Gastroesophageal sphincter (tissue), 4 donors: Measurements from ENCODE around the gene ITPKB. TPM values are rescaled to one million over a fixed set of nuclear protein-coding genes. Genes with fewer than 3 reads are reported as not detected.
"Not testable (repeated sequence)": the region's sequence is repeated elsewhere in the genome, so short reads cannot be mapped to it uniquely, and the experiment has no call there.

Experiments used
- ATAC-seq: fragments of 150-250 bp; one replicate; pipeline ENCODE4 v1.9.1; 2016; ENCODE audit warnings: mild to moderate bottlenecking, moderate library complexity
- H3K27ac ChIP-seq, 4 donors: fragments of 200-600 bp; sonication (generic) in 3 of 4; 1 replicate in 3 of 4; 2 replicates in 1 of 4; pipeline ENCODE4 v1.5.1; 2016 to 2019
- H3K27me3 ChIP-seq: fragments of 200-600 bp; sonication (generic); one replicate; pipeline ENCODE4 v1.5.1; 2019
- H3K36me3 ChIP-seq, 2 donors: fragments of 200-600 bp; sonication (generic); one replicate each; pipeline ENCODE4 v1.5.1; 2019; ENCODE audit warnings: control low read depth in 1 of 2
- H3K4me1 ChIP-seq, 3 donors: fragments of 200-600 bp; sonication (generic); 1 replicate in 2 of 3; 2 replicates in 1 of 3; pipeline ENCODE4 v1.5.1; 2016 to 2019; ENCODE audit warnings: control low read depth in 2 of 3
- H3K4me3 ChIP-seq, 2 donors: fragments of 200-600 bp; sonication (generic); one replicate each; pipeline ENCODE4 v1.5.1; 2019; ENCODE audit warnings: mild to moderate bottlenecking in 1 of 2, moderate library complexity in 1 of 2
- H3K9me3 ChIP-seq, 3 donors: fragments of 200-600 bp; sonication (generic); one replicate each; pipeline ENCODE4 v1.5.1; 2017 to 2019; ENCODE audit warnings: control low read depth in 2 of 3
- EP300 ChIP-seq: sonication (generic); formaldehyde crosslinking; IDR thresholded peaks from one replicate; pipeline ENCODE4 v1.6.1; 2017; ENCODE audit warnings: antibody characterized with exemption, mild to moderate bottlenecking
- POLR2A ChIP-seq, 2 donors: fragments of 450-650 bp; IDR thresholded peaks; one replicate each; pipeline ENCODE4 v1.6.1; 2017; ENCODE audit warnings: antibody characterized with exemption in 2 of 2, mild to moderate bottlenecking in 2 of 2, moderate library complexity in 1 of 2
- POLR2AphosphoS5 ChIP-seq: sonication (generic); formaldehyde crosslinking; IDR thresholded peaks from one replicate; pipeline ENCODE4 v1.6.1; 2017; ENCODE audit warnings: antibody characterized with exemption
- WGBS, 2 donors: methylation state at CpG; one replicate each; pipeline ENCODE4 v1.1.5; 2018; ENCODE audit warnings: low coverage in 1 of 2; 5-methylcytosine and 5-hydroxymethylcytosine counted together
- total RNA-seq, 4 donors: library from RNA; depleted of rRNA; stranded (reverse); fragments of >200 nt; gene quantifications; one replicate each; pipeline ENCODE4 v1.1.0, GENCODE V29; 2016
- TF ChIP-seq, protein P1 (sequence below), 4 experiments: fragments of 200-600 bp in 2 of 4; fragments of 450-650 bp in 2 of 4; sonication (generic) in 1 of 4; IDR thresholded peaks; one replicate each; pipeline ENCODE4 v1.5.1; 2017 to 2019; ENCODE audit warnings: antibody characterized with exemption in 4 of 4, mild to moderate bottlenecking in 2 of 4, moderate library complexity in 2 of 4

Gene ITPKB
- total RNA-seq, 4 donors from 2014 or later, result 75.0 to 184 (median 94.2) TPM

DNA sequence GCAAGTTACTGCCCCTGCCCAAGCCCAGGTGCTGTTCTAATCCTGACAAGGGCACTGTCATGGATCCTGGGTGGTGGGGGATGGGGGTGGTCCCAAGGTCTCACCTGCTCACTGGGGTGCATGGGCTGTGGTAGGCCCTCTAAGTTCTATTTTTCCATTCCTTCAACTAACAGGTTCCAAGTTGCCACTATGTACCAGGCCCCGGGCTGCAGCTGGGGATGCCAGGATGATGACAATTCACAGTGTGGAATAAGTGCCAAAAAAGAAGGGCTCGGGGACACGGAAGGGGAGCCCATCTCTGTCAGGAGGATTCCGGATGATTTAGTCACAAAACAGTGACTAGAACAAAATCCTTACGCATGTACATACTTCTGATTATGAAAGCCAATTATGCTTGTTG, 114.6 kb downstream of the ITPKB start:
- ATAC-seq, result no peak
- Histone ChIP-seq H3K9me3 (peaks cover 0 to 5% (median 0%) of the 10 kb centered on the region in 3 donors), H3K27me3 (no peaks in the 10 kb centered on the region), H3K36me3 (no peaks in the 10 kb centered on the region), H3K27ac (no peak overlapping the region), H3K4me1 (peaks cover 0 to 31% (median 4%) of the 10 kb centered on the region in 3 donors), H3K4me3 (no peak overlapping the region)
- 81 to 83% methylated on average over 3 to 5 of the region's 5 CpGs for WGBS, 2 donors
- TF ChIP-seq POLR2A (IDR thresholded peaks at IDR 0.05) (no peak), EP300 (no peak), POLR2AphosphoS5 (no peak)
- TF ChIP-seq, protein P1, sequence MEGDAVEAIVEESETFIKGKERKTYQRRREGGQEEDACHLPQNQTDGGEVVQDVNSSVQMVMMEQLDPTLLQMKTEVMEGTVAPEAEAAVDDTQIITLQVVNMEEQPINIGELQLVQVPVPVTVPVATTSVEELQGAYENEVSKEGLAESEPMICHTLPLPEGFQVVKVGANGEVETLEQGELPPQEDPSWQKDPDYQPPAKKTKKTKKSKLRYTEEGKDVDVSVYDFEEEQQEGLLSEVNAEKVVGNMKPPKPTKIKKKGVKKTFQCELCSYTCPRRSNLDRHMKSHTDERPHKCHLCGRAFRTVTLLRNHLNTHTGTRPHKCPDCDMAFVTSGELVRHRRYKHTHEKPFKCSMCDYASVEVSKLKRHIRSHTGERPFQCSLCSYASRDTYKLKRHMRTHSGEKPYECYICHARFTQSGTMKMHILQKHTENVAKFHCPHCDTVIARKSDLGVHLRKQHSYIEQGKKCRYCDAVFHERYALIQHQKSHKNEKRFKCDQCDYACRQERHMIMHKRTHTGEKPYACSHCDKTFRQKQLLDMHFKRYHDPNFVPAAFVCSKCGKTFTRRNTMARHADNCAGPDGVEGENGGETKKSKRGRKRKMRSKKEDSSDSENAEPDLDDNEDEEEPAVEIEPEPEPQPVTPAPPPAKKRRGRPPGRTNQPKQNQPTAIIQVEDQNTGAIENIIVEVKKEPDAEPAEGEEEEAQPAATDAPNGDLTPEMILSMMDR (IDR thresholded peaks at IDR 0.05), result no peak

GRCh38 chr1:226622012-226622411, 117.1 kb downstream of the ITPKB start:
- Histone ChIP-seq H3K9me3 (peaks cover 0 to 5% (median 0%) of the 10 kb centered on the region in 3 donors), H3K4me1 (peaks cover 0 to 12% (median 4%) of the 10 kb centered on the region in 3 donors), H3K27ac (no peak overlapping the region), H3K4me3 (no peak overlapping the region), H3K27me3 (no peaks in the 10 kb centered on the region), H3K36me3 (no peaks in the 10 kb centered on the region)
- no peak for TF ChIP-seq POLR2A (IDR thresholded peaks at IDR 0.05)
- TF ChIP-seq, protein P1 (IDR thresholded peaks at IDR 0.05), result no peak
- no peak for TF ChIP-seq EP300
- TF ChIP-seq POLR2AphosphoS5, result no peak
- ATAC-seq, result no peak

- ATAC-seq, result no peak
- Histone ChIP-seq H3K9me3 (peaks cover 0 to 5% (median 0%) of the 10 kb centered on the region in 3 donors), H3K36me3 (no peaks in the 10 kb centered on the region), H3K27ac (no peak overlapping the region), H3K4me1 (peaks cover 0 to 8% (median 0%) of the 10 kb centered on the region in 3 donors), H3K4me3 (no peak overlapping the region), H3K27me3 (no peaks in the 10 kb centered on the region)
- WGBS, 2 donors, result 100% methylated on average over 1 to 6 of the region's 7 CpGs
- TF ChIP-seq POLR2A (IDR thresholded peaks at IDR 0.05) (no peak), POLR2AphosphoS5 (no peak), EP300 (no peak)
- TF ChIP-seq, protein P1 (IDR thresholded peaks at IDR 0.05), result no peak
These were observed 120.1 kb downstream of the ITPKB start for GRCh38 chr1:226619031-226619430.

- WGBS, 2 donors, result 60 to 100% methylated on average over 1 of the region's 5 CpGs
These were observed 120.7 kb downstream of the ITPKB start for GRCh38 chr1:226618380-226618779.

GRCh38 chr1:226617719-226618118, 121.4 kb downstream of the ITPKB start:
- H3K9me3 ChIP-seq, H3K27ac ChIP-seq, H3K27me3 ChIP-seq, H3K4me3 ChIP-seq, ATAC-seq, H3K4me1 ChIP-seq, H3K36me3 ChIP-seq: not testable (repeated sequence)
- 100% methylated on average over 1 of the region's 1 CpG; no CpG with 5 or more reads in 1 of the 2 donors for WGBS, 2 donors

More at GRCh38 chr1:226618380-226618779, 120.7 kb downstream of the ITPKB start:
- TF ChIP-seq POLR2A (IDR thresholded peaks at IDR 0.05) (no peak), EP300 (no peak), POLR2AphosphoS5 (no peak)
- TF ChIP-seq, protein P1 (IDR thresholded peaks at IDR 0.05), result no peak
- no peak for ATAC-seq
- peaks cover 0 to 8% (median 0%) of the 10 kb centered on the region in 3 donors for H3K4me1 ChIP-seq
- no peaks in the 10 kb centered on the region for H3K27me3 ChIP-seq
- no peak overlapping the region for H3K4me3 ChIP-seq
- H3K36me3 ChIP-seq, result no peaks in the 10 kb centered on the region
- H3K9me3 ChIP-seq, result peaks cover 0 to 5% (median 0%) of the 10 kb centered on the region in 3 donors
- H3K27ac ChIP-seq, result no peak overlapping the region
